HG03342 (cell line): ENCODE results near the gene P2RY6.

Source experiments
- ATAC-seq: cut with Tn5 transposase; IDR thresholded peaks from one replicate; pipeline ENCODE4 v1.9.1; 2021; ENCODE audit warnings: mild to moderate bottlenecking, moderate library complexity; ENCODE audit not compliant: unreplicated experiment

Gene P2RY6

DNA sequence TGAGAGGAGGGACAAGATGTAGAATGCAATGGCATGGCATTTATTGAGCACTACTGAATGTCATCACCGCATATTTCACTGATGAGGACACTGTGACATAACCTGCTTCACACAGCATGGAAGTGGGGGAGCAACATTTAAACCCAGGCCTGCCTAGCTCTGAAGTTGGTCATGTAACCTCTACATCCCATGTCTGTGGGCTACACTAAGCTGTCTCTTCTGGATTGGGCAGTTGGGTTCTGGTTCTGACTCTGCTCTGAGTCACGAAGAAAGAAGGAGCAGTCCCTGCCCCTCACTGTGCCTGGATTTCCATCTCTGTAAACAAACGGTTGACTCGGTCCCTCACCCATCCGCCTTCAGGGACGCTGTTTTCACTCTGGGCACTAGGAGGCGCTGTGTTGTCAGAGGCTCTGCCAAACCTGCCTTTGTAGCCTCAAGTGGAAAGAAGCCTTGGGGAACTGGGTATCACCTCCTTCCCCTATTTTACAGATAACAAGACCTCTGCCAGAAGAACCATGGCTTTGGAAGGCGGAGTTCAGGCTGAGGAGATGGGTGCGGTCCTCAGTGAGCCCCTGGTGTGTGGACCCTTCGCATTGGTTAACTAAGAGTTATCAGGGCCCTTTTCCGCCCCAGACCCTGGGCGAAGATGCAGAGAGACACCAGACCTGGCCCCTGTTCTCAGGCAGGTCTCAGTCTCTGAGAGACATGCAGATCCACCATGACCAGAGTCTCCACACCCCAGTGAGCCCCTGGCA lies 23.3 kb downstream of the P2RY6 start:
- ATAC-seq: peak; percentile 62

DNA sequence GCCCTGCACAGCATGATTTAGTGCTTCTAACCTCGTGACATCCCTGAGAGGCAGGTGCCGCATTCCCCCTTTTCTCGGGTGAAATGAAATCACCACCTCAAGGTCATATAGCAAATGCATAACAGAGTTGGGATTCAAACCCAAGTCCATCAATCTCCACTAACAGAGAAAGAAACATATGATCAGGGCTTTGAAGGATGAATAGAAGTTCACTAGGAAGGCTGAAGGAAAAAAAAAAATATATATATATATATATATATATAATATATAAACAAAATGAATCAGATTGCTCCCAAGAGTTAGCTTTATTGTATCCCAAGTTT lies 23.8 kb downstream of the P2RY6 start:
- no peak for ATAC-seq

DNA sequence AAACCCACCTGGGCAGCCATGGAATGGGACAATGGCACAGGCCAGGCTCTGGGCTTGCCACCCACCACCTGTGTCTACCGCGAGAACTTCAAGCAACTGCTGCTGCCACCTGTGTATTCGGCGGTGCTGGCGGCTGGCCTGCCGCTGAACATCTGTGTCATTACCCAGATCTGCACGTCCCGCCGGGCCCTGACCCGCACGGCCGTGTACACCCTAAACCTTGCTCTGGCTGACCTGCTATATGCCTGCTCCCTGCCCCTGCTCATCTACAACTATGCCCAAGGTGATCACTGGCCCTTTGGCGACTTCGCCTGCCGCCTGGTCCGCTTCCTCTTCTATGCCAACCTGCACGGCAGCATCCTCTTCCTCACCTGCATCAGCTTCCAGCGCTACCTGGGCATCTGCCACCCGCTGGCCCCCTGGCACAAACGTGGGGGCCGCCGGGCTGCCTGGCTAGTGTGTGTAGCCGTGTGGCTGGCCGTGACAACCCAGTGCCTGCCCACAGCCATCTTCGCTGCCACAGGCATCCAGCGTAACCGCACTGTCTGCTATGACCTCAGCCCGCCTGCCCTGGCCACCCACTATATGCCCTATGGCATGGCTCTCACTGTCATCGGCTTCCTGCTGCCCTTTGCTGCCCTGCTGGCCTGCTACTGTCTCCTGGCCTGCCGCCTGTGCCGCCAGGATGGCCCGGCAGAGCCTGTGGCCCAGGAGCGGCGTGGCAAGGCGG lies 24.5 kb downstream of the P2RY6 start:
- ATAC-seq: no peak

DNA sequence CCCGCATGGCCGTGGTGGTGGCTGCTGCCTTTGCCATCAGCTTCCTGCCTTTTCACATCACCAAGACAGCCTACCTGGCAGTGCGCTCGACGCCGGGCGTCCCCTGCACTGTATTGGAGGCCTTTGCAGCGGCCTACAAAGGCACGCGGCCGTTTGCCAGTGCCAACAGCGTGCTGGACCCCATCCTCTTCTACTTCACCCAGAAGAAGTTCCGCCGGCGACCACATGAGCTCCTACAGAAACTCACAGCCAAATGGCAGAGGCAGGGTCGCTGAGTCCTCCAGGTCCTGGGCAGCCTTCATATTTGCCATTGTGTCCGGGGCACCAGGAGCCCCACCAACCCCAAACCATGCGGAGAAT lies 25.1 kb downstream of the P2RY6 start:
- no peak for ATAC-seq

DNA sequence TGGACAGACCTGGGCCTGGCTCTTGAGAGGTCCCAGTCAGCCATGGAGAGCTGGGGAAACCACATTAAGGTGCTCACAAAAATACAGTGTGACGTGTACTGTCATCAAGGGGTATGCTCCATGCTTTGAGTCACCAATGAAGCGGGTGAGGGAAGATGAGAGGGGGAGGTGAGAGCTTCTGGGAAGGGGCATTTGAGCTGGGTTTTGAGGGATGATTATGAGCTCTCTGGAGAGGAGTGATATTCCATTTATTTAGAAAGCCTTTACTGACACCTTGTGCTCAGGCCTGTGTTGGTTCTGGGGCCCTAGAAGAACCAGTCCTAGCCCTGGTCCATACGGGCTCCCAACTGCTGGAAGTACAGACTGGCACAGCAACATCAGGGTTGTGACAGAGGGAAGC lies 25.6 kb downstream of the P2RY6 start:
- no peak for ATAC-seq

DNA sequence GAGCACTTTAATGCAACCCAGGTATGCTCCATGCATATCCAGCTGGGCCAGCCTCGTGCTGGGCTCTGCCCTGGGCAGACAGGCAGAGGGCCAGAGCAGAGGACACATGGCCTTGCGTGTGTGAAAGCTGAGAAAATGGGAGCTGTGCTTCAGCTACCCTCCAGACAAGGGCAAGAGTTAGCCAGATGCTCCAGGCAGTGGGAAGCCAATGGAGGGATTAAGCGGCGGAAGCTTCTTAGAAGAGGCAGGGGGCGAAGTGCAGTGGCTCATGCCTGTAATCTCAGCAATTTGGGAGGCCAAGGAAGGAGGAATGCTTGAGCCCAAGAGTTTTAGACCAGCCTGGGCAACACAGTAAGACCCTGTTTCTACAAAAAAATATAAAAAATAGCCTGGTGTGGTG lies 26.1 kb downstream of the P2RY6 start:
- ATAC-seq: no peak

DNA sequence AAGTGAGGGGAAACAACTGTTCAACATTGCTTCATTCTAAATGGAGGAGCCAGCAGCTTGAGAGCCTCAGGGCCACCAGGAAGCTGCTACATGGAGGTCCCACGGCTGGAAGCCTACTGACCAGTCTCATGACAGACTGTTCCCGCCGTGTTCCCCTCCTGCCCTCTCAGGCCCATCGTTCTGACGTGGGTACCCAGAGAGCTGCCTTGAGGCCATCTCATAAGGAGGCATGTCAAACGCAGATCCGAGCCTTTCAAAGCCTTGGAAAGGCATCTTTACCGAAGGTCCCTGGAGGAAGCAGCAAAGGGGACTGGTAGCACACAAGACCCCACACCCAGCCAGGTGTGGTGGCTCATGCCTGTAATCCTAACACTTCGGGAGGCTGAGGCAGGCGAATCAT lies 27.6 kb downstream of the P2RY6 start:
- ATAC-seq: no peak

DNA sequence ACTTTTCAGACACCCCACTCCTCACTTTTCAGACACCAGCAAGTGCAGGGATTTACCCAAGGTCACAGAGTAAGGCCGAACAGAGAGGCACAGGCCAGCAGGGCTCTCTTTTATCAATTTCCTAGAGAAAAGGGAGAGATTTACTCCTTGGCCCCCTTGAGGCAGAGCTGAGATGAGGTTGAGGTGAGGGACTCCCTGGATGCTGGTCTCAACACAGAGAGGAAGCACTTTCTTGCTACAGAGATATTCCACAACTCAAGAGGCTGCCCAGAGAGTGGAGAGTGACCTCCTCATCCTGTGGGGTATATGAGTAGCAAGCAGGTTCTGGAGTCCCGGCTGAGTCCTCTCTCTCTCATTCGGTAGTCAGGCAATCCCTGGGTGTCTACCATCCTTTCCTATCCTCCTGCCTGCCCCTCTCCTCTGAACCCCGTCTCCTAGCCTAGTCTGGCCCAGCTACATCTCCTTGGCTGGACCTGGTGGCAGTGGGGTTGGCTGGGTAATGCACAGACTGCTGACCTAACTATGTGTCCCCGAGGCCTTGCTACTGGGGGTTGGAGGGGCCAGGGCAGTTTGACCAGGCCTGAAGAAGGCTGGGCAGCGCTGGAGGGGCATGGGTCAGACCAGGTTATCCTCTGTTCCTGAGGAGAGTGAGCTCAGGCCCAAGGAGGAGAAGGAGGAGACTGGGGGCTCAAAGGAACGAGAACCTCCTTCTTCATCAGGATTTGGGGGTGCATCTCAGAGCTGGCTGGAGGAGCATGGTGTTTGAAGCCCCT lies 34.1 kb downstream of the P2RY6 start:
- no peak for ATAC-seq

DNA sequence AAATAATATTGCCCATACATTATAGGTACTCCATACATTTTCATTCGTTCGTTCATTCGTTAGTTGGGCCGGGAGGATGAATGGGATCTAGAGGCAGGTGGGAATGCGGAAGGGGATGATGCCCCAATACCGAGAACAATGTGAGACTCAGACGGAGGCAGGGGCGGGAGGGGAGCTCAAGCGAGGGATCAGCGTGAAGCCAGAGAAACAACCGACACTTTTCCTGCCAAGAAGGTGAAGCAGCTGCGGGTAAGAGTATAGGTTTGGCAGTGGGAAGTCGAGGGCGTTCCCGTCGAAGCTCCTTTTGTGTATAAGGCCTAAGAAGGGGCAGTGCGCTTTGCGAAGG lies 34.8 kb downstream of the P2RY6 start:
- ATAC-seq: no peak

DNA sequence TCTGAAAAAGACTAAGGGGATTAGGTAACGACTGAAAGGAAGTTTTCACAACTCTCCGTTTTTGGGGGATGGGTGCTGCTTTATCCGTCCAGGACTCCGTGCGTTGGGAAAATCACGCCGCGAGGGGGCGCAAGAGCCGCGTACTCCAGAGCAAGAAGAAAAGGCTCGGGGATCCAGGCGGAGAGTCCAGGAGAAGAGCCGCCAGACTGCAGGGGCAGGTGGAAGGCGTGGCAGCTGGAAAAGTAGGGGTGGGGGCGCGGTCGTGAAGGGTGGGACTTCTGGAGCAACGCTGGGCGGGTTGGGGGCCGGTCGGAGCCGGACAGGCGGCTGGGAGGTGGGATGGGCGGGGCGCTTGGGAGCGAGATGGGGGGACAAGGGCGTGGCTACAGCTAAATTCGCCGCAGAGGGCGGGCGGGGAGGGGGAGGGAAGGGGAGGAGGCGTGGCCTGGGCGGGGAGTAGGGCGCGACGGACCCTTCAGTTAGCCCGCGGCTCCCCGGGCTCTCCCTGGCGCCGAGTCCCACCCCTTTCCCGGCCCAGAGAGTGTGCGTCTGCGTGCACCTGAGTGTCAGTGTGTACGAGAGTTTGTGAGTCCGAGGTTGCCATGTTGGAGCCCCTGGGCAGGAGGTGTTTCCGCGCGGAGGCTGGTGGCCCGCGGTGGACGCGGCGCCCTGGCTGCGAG lies 35.3 kb downstream of the P2RY6 start:
- peak; percentile 49 for ATAC-seq

DNA sequence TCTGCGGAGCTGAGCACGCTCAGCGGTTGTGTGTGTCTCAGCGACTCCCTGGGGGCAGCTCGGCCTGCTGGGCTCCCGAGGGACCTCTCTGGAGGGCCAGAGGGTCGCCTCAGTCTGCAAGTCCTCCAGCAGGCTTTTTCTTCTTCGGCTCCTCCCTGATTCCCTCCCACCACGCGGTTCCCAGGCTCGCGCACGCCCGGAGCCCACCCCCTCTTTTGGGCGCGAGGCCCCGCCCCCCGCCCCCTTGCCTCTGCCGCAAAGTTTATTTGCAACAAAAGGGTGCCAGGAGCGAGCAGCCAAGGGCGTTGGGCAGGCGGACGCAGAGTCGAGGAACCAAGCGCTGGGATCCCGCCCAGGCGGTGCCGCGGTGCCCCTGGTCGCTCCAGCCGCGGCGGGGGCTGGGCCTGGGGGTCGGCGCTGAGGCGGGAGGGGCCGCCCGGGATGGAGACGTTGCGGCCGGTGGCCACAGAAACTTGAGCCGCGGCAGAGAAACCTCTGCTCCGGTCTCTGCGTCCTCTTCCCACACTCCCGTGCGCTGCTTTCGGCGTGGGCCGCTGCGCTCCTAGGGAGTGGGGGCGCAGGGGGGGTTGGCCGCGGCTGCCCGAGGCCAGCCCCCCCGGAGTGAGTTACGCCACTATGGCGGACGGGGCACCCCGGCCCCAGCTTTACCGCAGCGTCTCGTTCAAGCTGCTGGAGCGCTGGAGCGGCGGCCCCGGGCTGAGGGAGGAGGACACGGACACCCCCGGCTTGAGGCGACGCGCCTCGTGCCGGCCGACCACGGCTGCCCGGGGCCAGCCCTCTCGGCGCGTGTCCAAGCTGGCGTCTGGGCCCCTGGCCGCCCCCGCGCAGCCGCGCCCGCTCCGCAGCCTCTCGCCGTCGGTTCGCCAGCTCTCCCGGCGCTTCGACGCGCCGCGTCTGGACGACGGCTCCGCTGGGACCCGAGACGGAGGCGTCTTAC lies 36.1 kb downstream of the P2RY6 start, which contains the start of gene ARHGEF17:
TSS of gene ARHGEF17 (plus strand) at position 274 of the 958 bp plus-strand sequence. CDS start at position 637, 363 bp downstream.
- ATAC-seq: peak; percentile 9

DNA sequence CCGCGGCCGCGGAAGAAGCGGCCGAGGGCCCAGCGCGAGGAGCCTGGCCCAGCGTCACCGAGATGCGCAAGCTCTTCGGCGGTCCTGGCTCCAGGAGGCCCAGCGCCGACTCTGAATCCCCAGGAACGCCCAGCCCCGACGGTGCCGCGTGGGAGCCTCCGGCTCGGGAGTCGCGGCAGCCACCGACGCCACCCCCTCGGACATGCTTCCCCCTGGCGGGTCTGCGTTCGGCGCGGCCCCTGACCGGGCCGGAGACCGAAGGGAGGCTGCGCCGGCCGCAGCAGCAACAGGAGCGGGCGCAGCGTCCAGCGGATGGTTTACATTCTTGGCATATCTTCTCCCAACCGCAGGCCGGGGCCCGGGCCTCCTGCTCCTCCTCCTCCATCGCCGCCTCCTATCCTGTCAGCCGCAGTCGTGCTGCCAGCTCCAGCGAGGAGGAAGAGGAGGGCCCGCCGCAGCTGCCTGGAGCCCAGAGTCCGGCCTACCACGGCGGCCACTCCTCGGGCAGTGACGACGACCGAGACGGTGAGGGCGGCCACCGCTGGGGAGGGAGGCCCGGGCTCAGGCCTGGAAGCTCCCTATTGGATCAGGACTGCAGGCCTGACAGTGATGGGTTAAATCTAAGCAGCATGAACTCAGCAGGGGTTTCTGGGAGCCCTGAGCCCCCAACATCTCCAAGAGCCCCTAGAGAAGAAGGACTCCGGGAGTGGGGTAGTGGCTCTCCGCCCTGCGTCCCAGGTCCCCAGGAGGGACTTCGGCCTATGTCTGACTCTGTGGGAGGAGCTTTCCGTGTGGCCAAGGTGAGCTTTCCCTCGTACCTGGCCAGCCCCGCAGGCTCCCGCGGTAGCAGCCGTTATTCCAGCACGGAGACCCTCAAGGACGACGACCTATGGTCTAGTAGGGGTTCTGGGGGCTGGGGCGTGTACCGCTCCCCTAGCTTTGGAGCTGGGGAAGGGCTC lies 37.1 kb downstream of the P2RY6 start:
- no peak for ATAC-seq

DNA sequence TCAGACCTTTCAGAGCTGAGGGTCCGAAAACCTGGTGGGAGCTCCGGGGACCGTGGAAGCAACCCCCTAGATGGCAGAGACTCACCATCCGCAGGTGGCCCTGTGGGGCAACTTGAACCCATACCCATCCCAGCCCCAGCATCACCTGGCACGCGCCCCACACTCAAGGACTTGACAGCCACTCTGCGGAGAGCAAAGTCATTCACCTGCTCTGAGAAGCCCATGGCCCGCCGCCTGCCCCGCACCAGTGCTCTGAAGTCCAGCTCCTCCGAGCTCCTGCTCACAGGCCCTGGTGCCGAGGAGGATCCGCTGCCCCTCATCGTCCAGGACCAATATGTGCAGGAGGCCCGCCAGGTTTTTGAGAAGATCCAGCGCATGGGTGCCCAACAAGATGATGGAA lies 37.9 kb downstream of the P2RY6 start:
- ATAC-seq: no peak

DNA sequence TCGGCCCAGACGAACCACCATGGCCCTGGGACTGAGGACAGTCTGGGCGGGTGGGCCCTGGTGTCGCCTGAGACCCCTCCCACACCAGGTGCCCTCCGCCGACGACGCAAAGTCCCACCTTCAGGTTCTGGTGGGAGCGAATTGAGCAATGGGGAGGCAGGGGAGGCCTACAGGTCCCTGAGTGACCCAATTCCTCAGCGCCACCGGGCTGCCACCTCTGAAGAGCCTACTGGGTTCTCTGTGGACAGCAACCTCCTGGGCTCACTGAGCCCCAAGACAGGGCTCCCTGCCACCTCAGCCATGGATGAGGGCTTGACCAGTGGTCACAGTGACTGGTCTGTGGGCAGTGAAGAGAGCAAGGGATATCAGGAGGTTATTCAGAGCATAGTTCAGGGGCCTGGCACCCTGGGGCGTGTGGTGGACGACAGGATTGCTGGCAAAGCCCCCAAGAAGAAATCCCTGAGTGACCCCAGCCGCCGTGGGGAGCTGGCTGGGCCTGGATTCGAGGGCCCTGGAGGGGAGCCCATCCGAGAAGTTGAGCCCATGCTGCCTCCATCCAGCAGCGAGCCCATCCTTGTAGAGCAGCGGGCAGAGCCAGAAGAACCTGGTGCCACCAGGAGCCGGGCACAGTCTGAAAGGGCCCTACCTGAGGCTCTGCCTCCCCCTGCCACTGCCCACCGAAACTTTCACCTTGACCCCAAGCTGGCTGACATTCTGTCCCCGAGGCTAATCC lies 38.7 kb downstream of the P2RY6 start:
- ATAC-seq: no peak

DNA sequence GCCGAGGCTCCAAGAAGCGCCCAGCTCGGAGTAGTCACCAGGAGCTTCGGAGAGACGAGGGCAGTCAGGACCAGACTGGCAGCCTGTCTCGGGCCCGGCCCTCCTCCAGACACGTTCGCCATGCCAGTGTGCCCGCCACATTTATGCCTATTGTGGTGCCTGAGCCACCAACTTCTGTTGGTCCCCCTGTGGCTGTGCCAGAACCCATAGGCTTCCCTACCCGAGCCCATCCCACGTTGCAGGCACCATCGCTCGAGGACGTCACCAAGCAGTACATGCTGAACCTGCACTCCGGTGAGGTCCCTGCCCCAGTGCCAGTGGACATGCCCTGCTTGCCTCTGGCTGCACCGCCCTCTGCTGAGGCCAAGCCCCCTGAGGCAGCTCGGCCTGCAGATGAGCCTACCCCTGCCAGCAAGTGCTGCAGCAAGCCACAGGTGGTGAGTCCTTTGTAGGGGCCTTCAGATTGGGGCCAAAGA lies 39.3 kb downstream of the P2RY6 start:
- ATAC-seq: no peak

DNA sequence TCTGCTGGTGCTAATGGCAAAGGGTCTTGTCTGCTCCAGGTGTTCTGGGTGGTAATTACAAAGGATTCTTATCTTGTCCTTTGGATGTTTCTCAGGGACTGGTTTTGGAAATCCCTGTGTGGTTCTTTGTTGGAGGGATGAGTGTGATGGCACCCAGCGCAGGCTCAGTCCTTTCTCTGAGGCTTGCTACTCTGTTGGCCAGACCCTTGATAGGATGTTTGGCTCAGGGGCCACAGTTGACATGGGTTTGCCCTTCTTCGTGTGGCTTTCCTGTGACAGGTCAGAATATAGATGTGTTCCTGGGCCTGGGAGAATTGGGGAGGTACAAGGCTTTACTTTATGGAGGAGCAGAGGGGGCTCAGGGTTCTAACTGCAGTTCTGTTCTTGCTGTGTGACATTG lies 39.9 kb downstream of the P2RY6 start:
- ATAC-seq: no peak

DNA sequence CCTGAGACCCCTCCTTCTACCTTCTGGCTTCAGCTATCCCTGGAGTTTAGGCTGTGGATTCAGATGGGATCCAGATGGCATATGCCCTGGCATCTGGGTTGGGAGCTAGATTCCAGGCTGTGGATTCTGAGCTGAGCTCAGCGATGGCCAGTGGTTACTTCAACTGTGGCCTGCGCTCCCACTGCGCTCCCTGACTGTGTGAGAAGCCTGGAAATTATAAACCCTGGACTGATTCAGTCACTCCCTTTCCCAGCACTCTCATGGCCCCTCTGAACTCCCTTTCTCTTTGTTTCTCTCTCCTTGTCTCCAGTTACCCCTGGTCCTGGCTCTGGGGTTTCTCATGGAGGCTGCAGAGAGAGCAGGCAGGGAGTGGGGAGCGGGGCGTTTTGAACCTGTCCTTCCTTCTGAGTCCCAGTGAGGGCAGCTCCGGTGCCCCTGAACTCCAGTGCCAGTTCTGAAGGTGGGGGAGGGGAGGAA lies 40.8 kb downstream of the P2RY6 start:
- ATAC-seq: no peak

DNA sequence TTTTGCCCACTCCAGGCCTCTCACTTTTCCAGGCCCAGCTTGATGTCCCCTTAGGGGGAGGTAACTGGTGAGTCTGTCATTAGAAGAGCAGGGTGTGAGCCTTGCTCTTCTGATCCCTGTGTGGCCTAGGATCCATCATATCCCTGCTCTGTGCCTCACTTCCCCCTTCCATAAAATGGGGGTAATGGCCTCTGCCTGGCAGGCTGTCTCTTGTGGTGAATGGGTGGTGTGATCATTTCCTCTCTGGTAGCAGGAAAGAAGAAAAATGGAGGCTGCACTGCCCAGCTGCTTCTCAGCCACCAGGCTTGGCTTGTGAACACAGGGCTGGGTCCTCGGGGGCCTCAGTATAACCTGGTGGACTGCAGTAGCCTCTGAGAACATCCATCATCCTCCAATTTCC lies 41.5 kb downstream of the P2RY6 start:
- no peak for ATAC-seq
